Measurements from ENCODE around the gene AGFG1.

AGFG1 gene

DNA sequence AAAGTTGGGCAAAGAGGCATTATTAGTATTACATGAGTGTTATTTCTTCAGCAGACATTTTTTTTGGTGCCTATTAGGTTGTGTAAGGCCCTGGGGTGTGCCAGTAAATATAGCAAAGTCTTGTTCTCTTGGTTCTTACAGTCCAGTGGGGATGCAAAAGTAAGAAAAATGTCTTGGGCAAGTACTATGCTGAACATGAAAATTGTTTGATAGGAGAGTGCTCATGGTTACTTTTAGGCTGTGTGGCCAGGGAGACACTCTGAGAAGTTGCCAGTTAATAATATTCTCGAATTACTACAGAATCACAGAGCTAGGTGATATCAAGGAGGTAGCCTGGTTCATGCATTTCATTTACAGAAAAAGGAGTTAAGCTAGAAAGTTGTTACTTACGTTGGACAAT is 1.9 kb downstream of the AGFG1 start:
- no peak for ATAC-seq (ENCODE audit: insufficient read depth, low read depth)
- no peak for DNase-seq
- TF ChIP-seq EZH2 (IDR thresholded peaks at IDR 0.05; ENCODE audit: borderline replicate concordance, low read depth, low read length, severe bottlenecking) = no peak
- TF ChIP-seq, protein P1, sequence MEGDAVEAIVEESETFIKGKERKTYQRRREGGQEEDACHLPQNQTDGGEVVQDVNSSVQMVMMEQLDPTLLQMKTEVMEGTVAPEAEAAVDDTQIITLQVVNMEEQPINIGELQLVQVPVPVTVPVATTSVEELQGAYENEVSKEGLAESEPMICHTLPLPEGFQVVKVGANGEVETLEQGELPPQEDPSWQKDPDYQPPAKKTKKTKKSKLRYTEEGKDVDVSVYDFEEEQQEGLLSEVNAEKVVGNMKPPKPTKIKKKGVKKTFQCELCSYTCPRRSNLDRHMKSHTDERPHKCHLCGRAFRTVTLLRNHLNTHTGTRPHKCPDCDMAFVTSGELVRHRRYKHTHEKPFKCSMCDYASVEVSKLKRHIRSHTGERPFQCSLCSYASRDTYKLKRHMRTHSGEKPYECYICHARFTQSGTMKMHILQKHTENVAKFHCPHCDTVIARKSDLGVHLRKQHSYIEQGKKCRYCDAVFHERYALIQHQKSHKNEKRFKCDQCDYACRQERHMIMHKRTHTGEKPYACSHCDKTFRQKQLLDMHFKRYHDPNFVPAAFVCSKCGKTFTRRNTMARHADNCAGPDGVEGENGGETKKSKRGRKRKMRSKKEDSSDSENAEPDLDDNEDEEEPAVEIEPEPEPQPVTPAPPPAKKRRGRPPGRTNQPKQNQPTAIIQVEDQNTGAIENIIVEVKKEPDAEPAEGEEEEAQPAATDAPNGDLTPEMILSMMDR (IDR thresholded peaks at IDR 0.05; ENCODE audit: borderline replicate concordance, extremely low read depth, low read length, poor library complexity, severe bottlenecking) = no peak
- H3K4me3 ChIP-seq (ENCODE audit: low read depth in 1 of 2, low read length in 2 of 2) = peak overlapping the region; percentile 95 to 99; a peak in 2 of 4 replicates
- peaks cover 25% of the 10 kb centered on the region for H3K4me1 ChIP-seq (ENCODE audit: insufficient read depth, low read length)
- H3K4me2 ChIP-seq (ENCODE audit: insufficient read depth, low read length) = peak overlapping the region; percentile 72
- H3K79me2 ChIP-seq (ENCODE audit: insufficient read depth, low read length) = peaks cover 67% of the 10 kb centered on the region
- H2AFZ ChIP-seq (ENCODE audit: low read depth, low read length) = no peak overlapping the region
- peaks cover 55% of the 10 kb centered on the region for H4K20me1 ChIP-seq (ENCODE audit: insufficient read depth, low read length)
- no peaks in the 10 kb centered on the region for H3K36me3 ChIP-seq (ENCODE audit: insufficient read depth, low read length)
- H3K27ac ChIP-seq (ENCODE audit: low read length) = no peak overlapping the region
- no peaks in the 10 kb centered on the region for H3K9me3 ChIP-seq (ENCODE audit: insufficient read depth, low read length, severe bottlenecking)
- no peaks in the 10 kb centered on the region for H3K27me3 ChIP-seq (ENCODE audit: insufficient read depth, low read length, poor library complexity)
- H3K9ac ChIP-seq (ENCODE audit: low read depth, low read length) = peak overlapping the region; percentile 78

DNA sequence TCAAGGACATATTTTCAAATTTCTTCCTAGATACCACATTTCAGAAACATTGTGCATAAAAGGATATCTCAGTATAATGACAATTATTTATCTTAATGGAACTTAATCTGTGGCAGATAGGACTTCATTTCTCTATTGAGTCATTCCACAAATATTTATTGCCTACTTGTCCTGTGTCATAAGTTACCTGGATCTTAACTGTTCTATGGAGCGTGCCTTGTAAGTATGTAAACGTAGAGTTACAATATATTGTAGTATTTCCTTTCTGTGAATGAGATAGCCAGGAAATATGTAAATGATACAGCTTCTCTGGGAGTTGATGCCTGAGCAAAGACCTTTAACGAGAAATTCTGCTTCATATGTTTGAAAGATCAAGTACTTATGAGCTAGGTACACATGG is 2.5 kb downstream of the AGFG1 start:
- no peak overlapping the region for H3K27ac ChIP-seq (ENCODE audit: low read length)
- H3K4me3 ChIP-seq (ENCODE audit: low read depth in 1 of 2, low read length in 2 of 2) = 0 out of 4 replicates have a peak overlapping the region, but pooled peaks of 1 of the 2 experiments have one; percentile 6
- DNase-seq = no peak

GRCh38 chr2:227477291-227477690 is 5.3 kb downstream of the AGFG1 start:
- H3K79me2 ChIP-seq (ENCODE audit: insufficient read depth, low read length) = peaks cover 98% of the 10 kb centered on the region
- no peaks in the 10 kb centered on the region for H3K9me3 ChIP-seq (ENCODE audit: insufficient read depth, low read length, severe bottlenecking)
- H3K4me3 ChIP-seq (ENCODE audit: low read depth in 1 of 2, low read length in 2 of 2) = no peak overlapping the region
- TF ChIP-seq EZH2 (IDR thresholded peaks at IDR 0.05; ENCODE audit: borderline replicate concordance, low read depth, low read length, severe bottlenecking) = no peak
- TF ChIP-seq, protein P1 (IDR thresholded peaks at IDR 0.05; ENCODE audit: borderline replicate concordance, extremely low read depth, low read length, poor library complexity, severe bottlenecking) = no peak
- H2AFZ ChIP-seq (ENCODE audit: low read depth, low read length) = no peak overlapping the region
- no peaks in the 10 kb centered on the region for H3K36me3 ChIP-seq (ENCODE audit: insufficient read depth, low read length)
- no peak overlapping the region for H3K9ac ChIP-seq (ENCODE audit: low read depth, low read length)
- H3K4me1 ChIP-seq (ENCODE audit: insufficient read depth, low read length) = peaks cover 22% of the 10 kb centered on the region
- H3K27ac ChIP-seq (ENCODE audit: low read length) = no peak overlapping the region
- H4K20me1 ChIP-seq (ENCODE audit: insufficient read depth, low read length) = peaks cover 84% of the 10 kb centered on the region
- DNase-seq (no peak), ATAC-seq (ENCODE audit: insufficient read depth, low read depth) (no peak)
- H3K27me3 ChIP-seq (ENCODE audit: insufficient read depth, low read length, poor library complexity) = no peaks in the 10 kb centered on the region
- H3K4me2 ChIP-seq (ENCODE audit: insufficient read depth, low read length) = no peak overlapping the region

More for the DNA sequence above, 2.5 kb downstream of the AGFG1 start:
- no peak for ATAC-seq (ENCODE audit: insufficient read depth, low read depth)
- no peak overlapping the region for H2AFZ ChIP-seq (ENCODE audit: low read depth, low read length)
- H3K27me3 ChIP-seq (ENCODE audit: insufficient read depth, low read length, poor library complexity) = no peaks in the 10 kb centered on the region
- no peaks in the 10 kb centered on the region for H3K9me3 ChIP-seq (ENCODE audit: insufficient read depth, low read length, severe bottlenecking)
- H4K20me1 ChIP-seq (ENCODE audit: insufficient read depth, low read length) = peaks cover 61% of the 10 kb centered on the region
- H3K9ac ChIP-seq (ENCODE audit: low read depth, low read length) = no peak overlapping the region
- H3K4me1 ChIP-seq (ENCODE audit: insufficient read depth, low read length) = peaks cover 25% of the 10 kb centered on the region
- H3K36me3 ChIP-seq (ENCODE audit: insufficient read depth, low read length) = no peaks in the 10 kb centered on the region
- H3K79me2 ChIP-seq (ENCODE audit: insufficient read depth, low read length) = peaks cover 73% of the 10 kb centered on the region
- peak overlapping the region; percentile 72 for H3K4me2 ChIP-seq (ENCODE audit: insufficient read depth, low read length)
- TF ChIP-seq, protein P1 (IDR thresholded peaks at IDR 0.05; ENCODE audit: borderline replicate concordance, extremely low read depth, low read length, poor library complexity, severe bottlenecking) = no peak
- TF ChIP-seq EZH2 (IDR thresholded peaks at IDR 0.05; ENCODE audit: borderline replicate concordance, low read depth, low read length, severe bottlenecking) = no peak
